ENCODE data around the gene DNASE1.

DNA sequence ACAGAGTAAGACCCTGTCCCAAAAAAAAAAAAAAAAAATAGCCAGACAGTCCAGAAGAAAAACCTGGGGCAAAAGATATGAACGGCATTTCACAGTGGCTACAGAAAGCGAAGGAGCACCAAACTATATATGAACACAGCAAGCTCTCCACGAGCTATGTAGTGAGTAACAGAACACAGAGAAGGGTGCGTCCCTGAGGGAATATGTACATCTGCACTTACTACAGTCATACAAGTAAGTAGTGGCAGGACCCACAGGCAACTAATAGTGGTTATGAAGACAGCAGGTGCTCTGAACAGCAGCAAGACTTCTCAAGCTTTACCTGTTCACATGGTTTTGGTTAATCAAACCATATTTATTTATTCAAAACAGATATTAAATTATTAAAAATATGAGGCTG is 47.0 kb downstream of the DNASE1 start:
- TF ChIP-seq RAD21 (IDR thresholded peaks at IDR 0.05; ENCODE audit: low read depth) (no peak), EP300 (IDR thresholded peaks at IDR 0.05; ENCODE audit: borderline replicate concordance) (no peak), YY1 (IDR thresholded peaks at IDR 0.05; ENCODE audit: low read depth) (no peak), CEBPB (IDR thresholded peaks at IDR 0.05) (no peak), USF1 (IDR thresholded peaks at IDR 0.05) (no peak), NFIC (IDR thresholded peaks at IDR 0.05) (no peak), MAX (IDR thresholded peaks at IDR 0.05) (no peak), TAF1 (IDR thresholded peaks at IDR 0.05; ENCODE audit: low read depth) (no peak), TEAD4 (IDR thresholded peaks at IDR 0.05) (no peak), ZBTB7A (IDR thresholded peaks at IDR 0.05; ENCODE audit: low read depth) (no peak)
- TF ChIP-seq, protein P1, sequence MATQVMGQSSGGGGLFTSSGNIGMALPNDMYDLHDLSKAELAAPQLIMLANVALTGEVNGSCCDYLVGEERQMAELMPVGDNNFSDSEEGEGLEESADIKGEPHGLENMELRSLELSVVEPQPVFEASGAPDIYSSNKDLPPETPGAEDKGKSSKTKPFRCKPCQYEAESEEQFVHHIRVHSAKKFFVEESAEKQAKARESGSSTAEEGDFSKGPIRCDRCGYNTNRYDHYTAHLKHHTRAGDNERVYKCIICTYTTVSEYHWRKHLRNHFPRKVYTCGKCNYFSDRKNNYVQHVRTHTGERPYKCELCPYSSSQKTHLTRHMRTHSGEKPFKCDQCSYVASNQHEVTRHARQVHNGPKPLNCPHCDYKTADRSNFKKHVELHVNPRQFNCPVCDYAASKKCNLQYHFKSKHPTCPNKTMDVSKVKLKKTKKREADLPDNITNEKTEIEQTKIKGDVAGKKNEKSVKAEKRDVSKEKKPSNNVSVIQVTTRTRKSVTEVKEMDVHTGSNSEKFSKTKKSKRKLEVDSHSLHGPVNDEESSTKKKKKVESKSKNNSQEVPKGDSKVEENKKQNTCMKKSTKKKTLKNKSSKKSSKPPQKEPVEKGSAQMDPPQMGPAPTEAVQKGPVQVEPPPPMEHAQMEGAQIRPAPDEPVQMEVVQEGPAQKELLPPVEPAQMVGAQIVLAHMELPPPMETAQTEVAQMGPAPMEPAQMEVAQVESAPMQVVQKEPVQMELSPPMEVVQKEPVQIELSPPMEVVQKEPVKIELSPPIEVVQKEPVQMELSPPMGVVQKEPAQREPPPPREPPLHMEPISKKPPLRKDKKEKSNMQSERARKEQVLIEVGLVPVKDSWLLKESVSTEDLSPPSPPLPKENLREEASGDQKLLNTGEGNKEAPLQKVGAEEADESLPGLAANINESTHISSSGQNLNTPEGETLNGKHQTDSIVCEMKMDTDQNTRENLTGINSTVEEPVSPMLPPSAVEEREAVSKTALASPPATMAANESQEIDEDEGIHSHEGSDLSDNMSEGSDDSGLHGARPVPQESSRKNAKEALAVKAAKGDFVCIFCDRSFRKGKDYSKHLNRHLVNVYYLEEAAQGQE (IDR thresholded peaks at IDR 0.05; ENCODE audit: low read depth) = no peak
